ENCODE measurements around the gene LPAR5. TPM values are rescaled to one million over a fixed set of nuclear protein-coding genes. Genes with fewer than 3 reads are reported as not detected.
"Not testable (repeated sequence)": the region's sequence is repeated elsewhere in the genome, so short reads cannot be mapped to it uniquely, and the experiment has no call there.

LPAR5 gene
- total and polyA plus RNA-seq, 5 experiments from 2014 or later = 7.9 to 18.9 (median 14.2) TPM

DNA sequence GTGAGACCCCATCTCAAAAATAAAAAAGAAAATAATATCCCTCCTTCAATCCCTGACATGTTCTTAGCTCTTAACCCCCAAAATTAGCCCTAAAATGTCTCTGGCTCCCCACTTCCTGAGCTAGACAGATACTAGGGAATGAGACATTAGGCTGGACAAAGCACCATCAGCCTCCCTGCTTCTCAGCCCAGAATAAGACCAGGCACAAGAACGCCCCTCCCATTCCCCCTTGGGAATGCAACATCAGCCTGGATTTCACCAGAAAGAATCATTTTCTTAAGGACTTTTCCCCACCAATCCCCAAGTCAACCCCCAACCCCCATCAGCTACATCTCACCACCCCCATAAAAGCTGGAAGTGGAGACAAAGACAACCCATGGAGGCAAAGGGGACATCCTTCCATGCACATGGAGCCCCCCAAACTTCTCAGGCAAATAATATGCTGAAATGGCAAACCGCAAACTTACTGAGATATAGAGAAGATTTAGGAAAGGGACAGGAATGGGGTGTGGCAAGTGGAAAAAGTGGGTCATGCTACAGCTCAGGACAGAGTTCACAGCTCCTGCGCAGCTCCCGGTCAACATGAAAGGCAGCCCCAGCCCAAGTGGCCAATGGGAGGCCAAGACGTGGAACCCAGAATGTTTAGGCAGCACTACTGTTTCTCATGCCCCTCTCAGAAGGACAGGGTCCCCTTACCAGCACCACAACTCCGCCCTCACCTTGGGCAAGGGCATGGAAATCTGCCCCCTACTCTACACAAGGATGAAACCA, 31.3 kb downstream of the LPAR5 start:
- Mint-ChIP-seq H3K4me1 (peaks cover 38 to 58% (median 51%) of the 10 kb centered on the region in 4 donors), H3K4me3 (peak overlapping the region in 4 of 10 donors; percentile 93 to 96 (median 95)), H3K36me3 (peaks cover 0 to 37% (median 19%) of the 10 kb centered on the region in 3 donors), H3K27me3 (no peaks in the 10 kb centered on the region), H3K9me3 (no peaks in the 10 kb centered on the region), H3K27ac (peak overlapping the region in 8 of 10 donors; percentile 91 to 97 (median 94))
- no peak for DNase-seq
- ATAC-seq = no peak
- POLR2A ChIA-PET = interaction anchor here (0.7 to 4.9 kb wide), 14 partner anchors 9 to 120 kb away, joined by 3 to 41 read pairs (median 4); partner anchors contain the start of genes COPS7A, LPAR5, MRPL51 and ZNF384

DNA sequence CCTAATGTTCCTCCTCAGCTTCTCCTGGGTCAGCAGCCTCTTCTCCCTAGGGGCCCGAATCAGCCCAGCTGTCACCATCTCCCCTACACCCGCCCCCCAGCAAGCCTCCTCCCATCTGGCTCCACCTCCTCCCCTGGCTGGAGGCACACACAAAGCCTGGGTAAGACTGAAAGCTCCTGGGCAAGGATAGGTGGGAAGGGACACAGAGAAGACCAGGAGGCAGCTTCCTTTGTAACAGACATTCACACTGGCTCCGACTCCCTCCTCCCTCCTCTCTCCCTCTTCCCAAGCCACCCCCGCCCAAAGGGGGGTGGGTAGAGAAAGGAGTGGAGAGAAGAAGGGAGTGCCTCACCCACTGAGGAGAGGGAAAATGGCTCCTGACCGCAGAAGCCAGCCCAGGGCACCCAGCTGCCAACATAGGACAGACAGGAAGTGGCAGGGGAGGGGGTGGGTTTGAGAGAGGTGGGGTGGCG, 32.6 kb downstream of the LPAR5 start:
- ATAC-seq = no peak
- Mint-ChIP-seq H3K4me1 (peaks cover 38 to 58% (median 52%) of the 10 kb centered on the region in 4 donors), H3K9me3 (no peaks in the 10 kb centered on the region), H3K4me3 (peak overlapping the region in 4 of 10 donors; percentile 77 to 96 (median 95)), H3K27me3 (no peaks in the 10 kb centered on the region), H3K36me3 (peaks cover 1 to 50% (median 25%) of the 10 kb centered on the region in 3 donors), H3K27ac (peak overlapping the region in 9 of 10 donors; percentile 78 to 97 (median 92))
- peak in 8 of 10 donors; percentile 13 to 77 (median 39) for DNase-seq
- POLR2A ChIA-PET = interaction anchor here (0.6 to 4.9 kb wide), 13 partner anchors 11 to 110 kb away, joined by 3 to 41 read pairs (median 6); partner anchors contain the start of genes MRPL51 and ZNF384

DNA sequence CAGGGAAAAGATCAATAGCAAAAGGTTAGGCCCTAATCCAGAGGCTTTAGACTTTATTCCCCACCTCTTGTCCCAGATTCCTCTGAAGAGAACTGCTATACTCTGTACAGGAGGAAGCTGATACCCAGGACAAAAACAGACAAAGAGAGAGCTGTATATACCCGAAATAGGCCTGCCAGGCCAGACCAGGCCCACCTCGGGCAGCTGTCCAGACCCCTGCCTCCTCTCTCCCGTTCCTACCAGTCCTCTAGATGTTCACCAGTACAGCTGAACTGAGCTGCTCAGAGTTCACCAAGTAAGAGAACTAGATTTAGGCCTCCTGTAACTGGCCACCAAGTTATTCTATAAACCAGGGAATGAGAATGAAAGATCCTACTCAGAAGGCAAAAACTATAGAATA, 33.2 kb downstream of the LPAR5 start:
- Mint-ChIP-seq H3K36me3 (peaks cover 7 to 56% (median 30%) of the 10 kb centered on the region in 3 donors), H3K27me3 (no peaks in the 10 kb centered on the region), H3K27ac (peak overlapping the region in 9 of 10 donors; percentile 78 to 97 (median 92)), H3K9me3 (no peaks in the 10 kb centered on the region), H3K4me3 (peak overlapping the region in 4 of 10 donors; percentile 77 to 96 (median 95)), H3K4me1 (peaks cover 42 to 61% (median 54%) of the 10 kb centered on the region in 4 donors)
- POLR2A ChIA-PET = interaction anchor here (0.6 to 4.9 kb wide), 12 partner anchors 11 to 109 kb away, joined by 3 to 41 read pairs (median 4); partner anchors contain the start of genes GAPDH and MRPL51
- DNase-seq = no peak
- ATAC-seq = no peak

DNA sequence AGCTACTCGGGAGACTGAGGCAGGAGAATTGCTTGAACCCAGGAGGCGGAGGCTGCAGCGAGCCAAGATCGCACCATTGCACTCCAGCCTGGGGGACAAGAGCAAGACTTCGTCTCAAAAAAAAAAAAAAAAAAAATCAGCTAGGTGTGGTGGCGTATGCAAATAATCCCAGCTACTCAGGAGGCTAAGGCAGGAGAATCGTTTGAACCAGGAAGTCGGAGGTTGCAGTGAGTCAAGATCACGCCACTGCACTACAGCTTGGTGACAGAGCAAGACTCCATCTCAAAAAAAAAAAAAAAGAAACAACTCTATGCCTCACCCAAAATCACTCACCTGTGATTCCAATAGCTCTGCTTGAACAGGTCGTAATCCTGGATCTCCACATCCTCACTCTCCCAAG, 40.1 kb downstream of the LPAR5 start:
- peak overlapping the region in 4 of 10 donors; percentile 24 to 91 (median 57) for H3K27ac Mint-ChIP-seq

DNA sequence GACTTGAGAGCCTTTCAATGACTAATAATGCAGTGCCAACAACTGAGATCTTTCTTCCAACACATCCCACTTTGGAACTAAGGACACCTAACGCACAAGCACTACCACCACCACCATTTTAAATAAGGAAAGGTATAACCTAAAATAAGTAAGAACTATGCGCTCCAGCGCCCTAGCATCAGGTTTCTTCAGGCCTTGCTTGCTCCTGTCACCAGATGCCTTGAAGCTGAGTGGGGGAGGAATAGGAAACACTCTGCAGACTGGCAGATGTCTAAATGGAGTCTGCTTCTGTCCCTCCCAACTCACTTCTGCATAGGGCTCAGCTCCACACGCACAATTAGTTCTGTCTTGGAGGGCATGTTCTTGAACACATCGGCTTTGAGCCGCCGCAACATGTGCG, 43.7 kb downstream of the LPAR5 start:
- Mint-ChIP-seq H3K4me3 (no peak overlapping the region), H3K27ac (peak overlapping the region in 6 of 10 donors; percentile 22 to 72 (median 51)), H3K27me3 (no peaks in the 10 kb centered on the region), H3K36me3 (peaks cover 10 to 97% (median 31%) of the 10 kb centered on the region in 3 donors), H3K4me1 (peaks cover 0 to 30% (median 16%) of the 10 kb centered on the region in 4 donors), H3K9me3 (no peaks in the 10 kb centered on the region)
- ATAC-seq (peak in 1 of 2 donors; percentile 10), DNase-seq (no peak)
- POLR2A ChIA-PET = interaction anchor here (0.5 to 1.9 kb wide), 3 partner anchors 10 to 73 kb away, joined by 3 to 6 read pairs (median 3); no protein-coding TSS in a partner anchor

More for the DNA sequence above, 40.1 kb downstream of the LPAR5 start:
- not testable (repeated sequence) for H3K9me3 Mint-ChIP-seq, ATAC-seq, DNase-seq, H3K4me3 Mint-ChIP-seq, H3K27me3 Mint-ChIP-seq
- Mint-ChIP-seq H3K36me3 (peaks cover 17 to 98% (median 39%) of the 10 kb centered on the region in 3 donors), H3K4me1 (peaks cover 3 to 35% (median 23%) of the 10 kb centered on the region in 4 donors)
- POLR2A ChIA-PET = interaction anchor here (0.7 to 1.3 kb wide), 4 partner anchors 10 to 350 kb away, joined by 3 to 4 read pairs (median 4); no protein-coding TSS in a partner anchor

DNA sequence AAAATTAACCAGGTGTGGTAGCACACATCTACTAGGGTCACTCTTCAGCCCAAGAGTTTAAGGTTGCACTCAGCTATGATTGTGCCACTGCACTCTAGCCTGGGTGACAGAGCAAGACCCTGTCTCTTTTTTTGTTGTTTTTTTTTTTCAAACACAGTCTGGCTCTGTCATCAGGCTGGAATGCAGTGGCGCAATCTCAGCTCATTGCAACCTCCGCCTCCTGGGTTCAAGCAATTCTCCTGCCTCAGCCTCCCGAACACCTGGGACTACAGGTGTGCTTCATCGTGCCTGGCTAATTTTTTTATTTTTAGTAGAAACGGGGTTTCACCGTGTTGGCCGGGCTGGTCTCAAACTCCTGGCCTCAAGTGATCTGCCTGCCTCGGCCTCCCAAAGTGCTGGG, 49.2 kb downstream of the LPAR5 start:
- H3K27me3 Mint-ChIP-seq, ATAC-seq, H3K4me1 Mint-ChIP-seq, DNase-seq, H3K9me3 Mint-ChIP-seq, H3K4me3 Mint-ChIP-seq: not testable (repeated sequence)
- Mint-ChIP-seq H3K36me3 (peaks cover 5 to 97% (median 34%) of the 10 kb centered on the region in 3 donors), H3K27ac (peak overlapping the region in 4 of 10 donors; percentile 29 to 64 (median 54))
- POLR2A ChIA-PET = interaction anchor here (1.2 to 2.9 kb wide), 2 partner anchors 16 to 35 kb away, joined by 3 to 10 read pairs; no protein-coding TSS in a partner anchor

DNA sequence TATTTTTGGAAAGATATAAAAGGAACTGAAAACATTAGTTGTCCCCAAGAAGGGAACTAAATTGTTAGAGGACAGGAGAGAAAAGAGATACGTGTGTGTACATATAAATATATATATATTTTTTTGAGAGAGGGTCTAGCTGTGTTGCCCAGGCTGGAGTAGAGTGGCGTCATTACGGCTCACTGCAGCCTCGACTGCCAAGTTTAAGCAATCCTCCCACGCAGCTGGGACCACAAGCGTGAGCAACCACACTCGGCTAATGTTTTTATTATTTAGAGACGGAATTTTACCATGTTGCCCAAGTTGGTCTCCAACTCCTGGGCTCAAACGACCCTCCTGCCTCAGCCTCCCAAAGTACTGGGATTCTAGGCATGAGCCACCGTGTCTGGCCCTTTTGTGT, 51.5 kb downstream of the LPAR5 start:
- H3K36me3 Mint-ChIP-seq = peaks cover 0 to 97% (median 34%) of the 10 kb centered on the region in 3 donors
- POLR2A ChIA-PET = no interaction called here
- no peak for DNase-seq
- peaks cover 0 to 7% (median 0%) of the 10 kb centered on the region in 4 donors for H3K4me1 Mint-ChIP-seq
- ATAC-seq = no peak
- no peak overlapping the region for H3K27ac Mint-ChIP-seq
- H3K4me3 Mint-ChIP-seq = no peak overlapping the region
- H3K27me3 Mint-ChIP-seq = no peaks in the 10 kb centered on the region
- H3K9me3 Mint-ChIP-seq = no peaks in the 10 kb centered on the region

DNA sequence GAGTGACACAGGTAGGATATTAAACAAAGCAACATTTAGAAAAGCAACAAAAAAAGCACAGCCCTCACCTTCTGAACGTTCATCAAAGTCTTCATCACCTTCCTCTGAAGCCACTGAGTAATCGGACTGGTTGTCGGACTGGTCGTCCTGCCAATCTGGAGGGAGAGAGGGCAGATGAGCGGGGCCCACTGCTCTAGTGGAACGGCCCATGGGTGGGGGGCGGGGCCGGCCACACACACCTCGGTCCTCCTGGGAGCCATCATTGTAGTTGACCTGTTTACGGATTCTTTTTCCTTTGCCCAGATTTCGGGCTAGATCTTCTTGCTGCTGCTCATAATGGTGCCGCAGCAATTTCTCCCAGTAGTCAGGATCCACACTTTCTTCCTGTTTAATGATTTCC, 52.8 kb downstream of the LPAR5 start:
- Mint-ChIP-seq H3K27ac (peak overlapping the region in 4 of 10 donors; percentile 40 to 60 (median 45)), H3K4me1 (peaks cover 0 to 7% (median 4%) of the 10 kb centered on the region in 4 donors), H3K4me3 (no peak overlapping the region), H3K27me3 (no peaks in the 10 kb centered on the region), H3K36me3 (peaks cover 0 to 97% (median 38%) of the 10 kb centered on the region in 3 donors), H3K9me3 (no peaks in the 10 kb centered on the region)
- ATAC-seq (no peak), DNase-seq (no peak)
- POLR2A ChIA-PET = interaction anchor here (0.8 kb wide), 1 partner anchor 14 kb away, joined by 3 read pairs; no protein-coding TSS in a partner anchor

DNA sequence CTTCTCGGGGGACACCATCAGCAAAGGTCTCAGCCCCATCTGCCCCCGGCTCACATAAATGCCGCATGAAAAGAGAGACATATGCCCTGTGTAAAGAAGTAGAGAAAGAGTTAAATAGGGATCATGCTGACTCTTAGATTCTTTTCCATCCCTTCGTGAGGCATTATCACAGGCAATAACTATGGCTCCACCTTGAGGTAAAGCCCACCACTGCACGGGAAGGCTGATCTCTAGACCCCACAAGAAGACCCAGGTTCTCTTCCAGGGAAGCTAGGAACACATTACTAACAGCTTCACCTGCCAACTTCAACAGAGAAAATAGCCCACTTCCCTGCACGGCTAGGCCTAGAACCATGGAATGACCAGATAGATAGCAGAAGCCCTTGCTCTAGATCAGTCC, 53.6 kb downstream of the LPAR5 start:
- no peak overlapping the region for H3K4me3 Mint-ChIP-seq
- H3K9me3 Mint-ChIP-seq = no peaks in the 10 kb centered on the region
- peaks cover 0 to 5% (median 3%) of the 10 kb centered on the region in 4 donors for H3K4me1 Mint-ChIP-seq
- peak overlapping the region in 5 of 10 donors; percentile 43 to 70 (median 58) for H3K27ac Mint-ChIP-seq
- H3K27me3 Mint-ChIP-seq = no peaks in the 10 kb centered on the region
- H3K36me3 Mint-ChIP-seq = peaks cover 3 to 97% (median 38%) of the 10 kb centered on the region in 3 donors
- POLR2A ChIA-PET = no interaction called here
- DNase-seq (no peak), ATAC-seq (peak in 1 of 2 donors; percentile 25)

DNA sequence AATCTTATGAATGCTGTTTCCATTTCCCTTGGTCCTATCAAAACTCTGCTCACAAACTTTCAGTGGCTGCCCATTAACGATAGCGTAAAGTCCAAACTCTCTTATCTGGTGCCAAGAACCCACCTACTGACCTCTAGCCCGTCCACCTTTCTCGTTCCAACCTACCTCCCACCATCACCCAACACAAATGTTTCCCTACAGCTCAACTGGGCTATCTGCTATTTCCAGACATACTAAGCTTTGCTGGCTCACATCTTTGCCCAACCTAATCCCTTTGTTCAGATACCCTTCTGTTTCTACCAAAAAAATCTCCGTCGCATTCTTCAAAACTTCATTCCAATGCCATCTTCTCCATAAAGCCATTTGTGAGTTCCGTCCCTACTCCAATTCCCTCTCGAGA, 60.1 kb downstream of the LPAR5 start:
- ATAC-seq (no peak), DNase-seq (no peak)
- peak overlapping the region in 6 of 10 donors; percentile 4 to 83 (median 26) for H3K27ac Mint-ChIP-seq
- peaks cover 3 to 95% (median 31%) of the 10 kb centered on the region in 3 donors for H3K36me3 Mint-ChIP-seq
- H3K4me1 Mint-ChIP-seq = peaks cover 0 to 7% (median 5%) of the 10 kb centered on the region in 4 donors
- POLR2A ChIA-PET = interaction anchor here (0.7 kb wide), 1 partner anchor 14 kb away, joined by 3 read pairs; no protein-coding TSS in a partner anchor
- H3K4me3 Mint-ChIP-seq = no peak overlapping the region
- no peaks in the 10 kb centered on the region for H3K9me3 Mint-ChIP-seq
- H3K27me3 Mint-ChIP-seq = no peaks in the 10 kb centered on the region

DNA sequence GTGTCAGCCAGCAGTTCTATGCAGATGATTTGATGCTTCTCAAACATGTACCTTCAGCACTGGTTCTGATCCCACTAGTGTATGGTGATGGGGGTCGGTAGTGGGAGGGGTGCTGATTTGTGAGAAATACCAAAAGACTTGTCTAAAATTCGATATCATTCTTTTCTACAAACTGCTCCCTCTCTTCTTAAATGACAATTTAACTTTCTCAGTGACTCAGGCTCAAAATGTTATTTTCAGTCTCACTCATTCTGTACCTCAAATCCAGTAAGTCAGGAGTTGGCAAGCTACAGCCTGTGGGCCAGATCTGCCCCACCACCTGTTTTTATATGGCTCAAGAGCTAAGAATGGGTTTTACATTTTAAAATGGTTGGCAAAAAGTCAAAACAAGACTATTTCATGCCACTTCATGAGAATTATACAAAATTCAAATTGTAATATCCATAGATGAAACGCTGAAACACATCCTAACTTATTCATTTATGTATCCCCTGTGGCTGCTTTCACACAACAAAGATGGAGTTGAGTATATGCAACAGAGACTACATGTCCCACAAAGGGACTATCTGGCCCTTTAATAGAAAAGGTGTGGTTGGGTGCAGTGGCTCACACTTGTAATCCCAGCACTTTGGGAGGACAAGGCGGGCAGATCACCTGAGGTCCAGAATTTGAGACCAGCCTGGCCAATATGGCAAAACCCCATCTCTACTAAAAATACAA, 61.0 kb downstream of the LPAR5 start:
- H3K9me3 Mint-ChIP-seq = no peaks in the 10 kb centered on the region
- H3K36me3 Mint-ChIP-seq = peaks cover 3 to 97% (median 31%) of the 10 kb centered on the region in 3 donors
- H3K27me3 Mint-ChIP-seq = no peaks in the 10 kb centered on the region
- peak overlapping the region in 6 of 10 donors; percentile 7 to 78 (median 49) for H3K27ac Mint-ChIP-seq
- H3K4me3 Mint-ChIP-seq = no peak overlapping the region
- POLR2A ChIA-PET = no interaction called here
- DNase-seq (no peak), ATAC-seq (no peak)
- H3K4me1 Mint-ChIP-seq = peaks cover 7 to 13% (median 11%) of the 10 kb centered on the region in 4 donors

DNA sequence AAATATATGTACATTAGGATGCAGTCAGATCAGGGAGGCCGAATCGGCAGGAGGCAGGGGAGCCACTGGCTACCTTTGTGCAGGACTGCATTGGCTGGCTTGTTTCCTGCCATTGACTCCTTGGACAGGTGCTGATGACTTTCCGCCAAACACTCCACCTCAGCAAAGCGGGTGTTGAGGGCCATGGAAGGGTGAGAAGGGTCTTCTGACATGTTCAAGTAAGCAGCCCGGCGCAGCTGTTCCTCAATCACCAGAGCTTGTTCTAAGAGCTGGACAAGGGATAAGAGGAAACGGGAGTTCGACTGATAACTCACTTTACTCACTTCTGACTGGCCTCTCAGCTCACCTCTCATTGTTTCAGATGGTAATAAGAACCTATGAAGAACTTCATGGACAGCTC, 62.8 kb downstream of the LPAR5 start:
- no peak for DNase-seq
- POLR2A ChIA-PET = no interaction called here
- H3K27ac Mint-ChIP-seq = peak overlapping the region in 5 of 10 donors; percentile 35 to 67 (median 54)
- H3K27me3 Mint-ChIP-seq = no peaks in the 10 kb centered on the region
- no peaks in the 10 kb centered on the region for H3K9me3 Mint-ChIP-seq
- ATAC-seq = no peak
- H3K4me3 Mint-ChIP-seq = no peak overlapping the region
- H3K4me1 Mint-ChIP-seq = peaks cover 10 to 24% (median 15%) of the 10 kb centered on the region in 4 donors
- peaks cover 3 to 82% (median 26%) of the 10 kb centered on the region in 3 donors for H3K36me3 Mint-ChIP-seq
